IPS DF 6.9 (cell line): ENCODE data around the gene NCF1.
"Not testable (repeated sequence)": the region's sequence is repeated elsewhere in the genome, so short reads cannot be mapped to it uniquely, and the experiment has no call there.

ENCODE experiments used
- DNase-seq: peaks from one replicate; pipeline ENCODE4 v3.0.0-alpha.2; 2013; ENCODE audit warnings: low read depth, low spot score
- H3K27ac ChIP-seq: one replicate; pipeline ENCODE4 v1.5.1; 2013; ENCODE audit warnings: low read length, control low read depth
- H3K27me3 ChIP-seq: 2 replicates; pipeline ENCODE4 v1.6.1; 2013; ENCODE audit warnings: mild to moderate bottlenecking, low read length; ENCODE audit not compliant: control insufficient read depth, insufficient read depth
- H3K36me3 ChIP-seq: 2 replicates; pipeline ENCODE4 v1.6.1; 2013; ENCODE audit warnings: low read length; ENCODE audit not compliant: control insufficient read depth, insufficient read depth
- H3K4me1 ChIP-seq: 2 replicates; pipeline ENCODE4 v1.6.1; 2013; ENCODE audit warnings: low read length; ENCODE audit not compliant: control insufficient read depth, insufficient read depth
- H3K4me3 ChIP-seq: 2 replicates; pipeline ENCODE4 v1.5.1; 2013; ENCODE audit warnings: mild to moderate bottlenecking, low read length
- H3K9me3 ChIP-seq: 2 replicates; pipeline ENCODE4 v1.6.1; 2013; ENCODE audit warnings: low read length, inconsistent platforms; ENCODE audit not compliant: control insufficient read depth, insufficient read depth
- WGBS: extraction: QIAGEN DNeasy Blood & Tissue Kit; methylation state at CpG from one replicate; pipeline ENCODE4 v1.1.7; 2013; ENCODE audit warnings: mixed read lengths, missing lambda C conversion rate; ENCODE audit not compliant: insufficient read length, insufficient coverage; 5-methylcytosine and 5-hydroxymethylcytosine counted together

Gene NCF1

DNA sequence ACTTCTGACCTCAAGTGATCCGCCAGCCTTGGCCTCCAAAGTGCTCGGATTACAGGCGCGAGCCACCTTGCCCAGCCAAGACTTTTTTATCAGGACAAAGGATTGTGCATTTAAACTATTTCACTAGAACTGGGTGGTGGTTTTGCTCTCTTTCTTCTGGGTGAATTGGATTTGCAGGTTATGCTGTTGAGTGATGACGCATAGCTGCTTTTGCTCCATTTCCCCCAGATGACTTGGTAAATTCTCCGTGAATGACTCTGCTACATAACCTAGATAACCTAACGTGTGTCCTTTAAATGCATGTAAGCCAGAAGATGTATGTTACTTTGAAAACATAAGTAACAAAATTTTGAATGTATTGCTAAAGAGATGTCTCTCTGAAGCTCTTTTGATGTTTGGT, 15.5 kb upstream of the NCF1 start:
- H3K4me3 ChIP-seq, H3K27me3 ChIP-seq, H3K27ac ChIP-seq, H3K9me3 ChIP-seq, DNase-seq, H3K36me3 ChIP-seq, H3K4me1 ChIP-seq: not testable (repeated sequence)
- no CpG with 5 or more reads among the region's 7 CpGs for WGBS

- H3K4me3 ChIP-seq, DNase-seq, H3K4me1 ChIP-seq, H3K27ac ChIP-seq, H3K27me3 ChIP-seq, H3K9me3 ChIP-seq, H3K36me3 ChIP-seq: not testable (repeated sequence)
- no CpG with 5 or more reads among the region's 3 CpGs for WGBS
Measured at GRCh38 chr7:74758982-74759381, 14.8 kb upstream of the NCF1 start.

DNA sequence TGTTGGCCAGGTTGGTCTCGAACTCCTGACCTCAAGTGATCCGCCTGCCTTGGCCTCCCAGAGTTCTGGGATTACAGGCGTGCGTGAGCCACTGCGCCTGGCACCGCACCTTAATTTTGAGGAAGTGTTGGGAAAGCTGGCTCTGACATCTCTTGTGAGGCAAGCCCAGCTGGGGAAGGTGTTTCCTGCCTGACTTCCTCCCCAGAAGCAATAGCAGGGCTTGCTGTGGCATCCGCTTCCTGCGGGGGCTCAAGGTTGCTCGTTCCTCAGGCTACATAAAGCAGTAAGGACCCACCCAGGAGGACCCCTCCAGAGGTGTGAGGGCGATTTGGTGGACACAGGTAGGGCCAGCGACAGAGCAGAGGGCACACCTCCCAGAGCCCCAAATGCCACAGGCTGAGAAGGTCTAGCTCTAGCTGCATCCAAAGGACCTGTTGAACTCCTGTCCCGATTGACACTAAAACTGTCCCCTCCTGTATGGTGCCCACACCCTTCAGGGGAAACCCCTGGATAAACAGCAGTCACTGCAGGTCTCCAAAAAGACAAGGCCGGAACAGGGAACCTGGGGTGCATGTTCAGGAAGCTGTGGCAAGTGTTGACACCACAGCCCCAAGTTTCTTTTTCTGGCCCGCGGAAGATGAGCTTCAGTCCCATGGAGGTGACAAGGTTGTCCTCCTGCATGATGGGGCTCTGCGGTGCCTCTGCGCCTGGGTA, 8.4 kb upstream of the NCF1 start:
- DNase-seq, H3K36me3 ChIP-seq, H3K4me3 ChIP-seq, H3K9me3 ChIP-seq, H3K27ac ChIP-seq, H3K4me1 ChIP-seq, H3K27me3 ChIP-seq: not testable (repeated sequence)
- WGBS, result no CpG with 5 or more reads among the region's 17 CpGs

GRCh38 chr7:74766509-74766908, 7.3 kb upstream of the NCF1 start:
- not testable (repeated sequence) for DNase-seq, H3K4me1 ChIP-seq, H3K36me3 ChIP-seq, H3K9me3 ChIP-seq, H3K4me3 ChIP-seq, H3K27me3 ChIP-seq, H3K27ac ChIP-seq
- no CpG with 5 or more reads among the region's 7 CpGs for WGBS

DNA sequence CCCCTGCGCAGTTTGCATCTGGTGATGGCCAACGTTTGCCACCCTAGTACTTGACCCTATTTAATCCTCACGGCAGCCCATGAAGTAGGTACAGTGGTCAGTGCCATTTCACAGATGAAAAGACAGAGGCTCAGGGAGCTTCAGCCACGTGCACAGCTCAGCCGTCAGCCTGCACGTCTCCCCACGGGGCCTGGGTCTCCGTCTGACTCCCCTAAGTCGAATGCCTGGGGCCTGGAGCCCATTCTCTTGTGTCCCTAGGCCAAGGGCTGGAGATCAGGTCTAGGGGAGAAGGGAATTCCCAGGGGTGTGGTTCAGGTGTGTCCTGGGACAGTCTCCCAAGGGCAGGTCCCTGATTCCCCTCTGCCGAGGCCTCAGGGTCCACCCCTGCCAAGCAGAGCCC, 6.8 kb upstream of the NCF1 start:
- H3K36me3 ChIP-seq, H3K27ac ChIP-seq, H3K9me3 ChIP-seq, H3K27me3 ChIP-seq, H3K4me3 ChIP-seq, DNase-seq, H3K4me1 ChIP-seq: not testable (repeated sequence)
- WGBS, result no CpG with 5 or more reads among the region's 10 CpGs

- not testable (repeated sequence) for H3K4me3 ChIP-seq, H3K27ac ChIP-seq, H3K9me3 ChIP-seq, DNase-seq, H3K36me3 ChIP-seq, H3K27me3 ChIP-seq, H3K4me1 ChIP-seq
- WGBS, result no CpG with 5 or more reads among the region's 7 CpGs
Measured at GRCh38 chr7:74770062-74770461, 3.7 kb upstream of the NCF1 start.

DNA sequence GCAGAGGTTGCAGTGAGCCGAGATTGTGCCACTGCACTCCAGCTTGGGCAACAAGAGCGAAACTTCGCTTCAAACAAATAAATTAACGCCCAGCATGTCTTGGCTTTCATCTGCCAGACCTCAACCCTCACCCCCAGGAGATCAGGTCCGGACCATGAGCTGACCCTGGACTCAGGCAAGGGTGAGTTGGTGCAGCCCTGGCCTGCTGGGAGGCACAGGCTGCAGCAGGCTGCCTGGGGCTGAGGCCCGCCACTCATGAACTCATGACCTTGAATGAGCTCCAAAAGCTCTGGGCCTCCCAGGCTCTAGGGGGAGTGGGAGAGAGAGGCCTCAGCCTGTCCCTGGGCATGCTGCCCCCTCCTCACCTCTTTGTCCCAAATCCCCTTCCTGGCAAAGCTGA, 1.7 kb upstream of the NCF1 start:
- H3K4me3 ChIP-seq, result not testable (repeated sequence)
- WGBS, result no CpG with 5 or more reads among the region's 6 CpGs

GRCh38 chr7:74775111-74775510, 1.3 kb downstream of the NCF1 start:
- no CpG with 5 or more reads among the region's 6 CpGs for WGBS
- not testable (repeated sequence) for H3K4me3 ChIP-seq, H3K36me3 ChIP-seq, DNase-seq, H3K9me3 ChIP-seq, H3K4me1 ChIP-seq, H3K27me3 ChIP-seq, H3K27ac ChIP-seq

More for the DNA sequence above, 1.7 kb upstream of the NCF1 start:
- H3K9me3 ChIP-seq, DNase-seq, H3K36me3 ChIP-seq, H3K27me3 ChIP-seq, H3K4me1 ChIP-seq, H3K27ac ChIP-seq: not testable (repeated sequence)

DNA sequence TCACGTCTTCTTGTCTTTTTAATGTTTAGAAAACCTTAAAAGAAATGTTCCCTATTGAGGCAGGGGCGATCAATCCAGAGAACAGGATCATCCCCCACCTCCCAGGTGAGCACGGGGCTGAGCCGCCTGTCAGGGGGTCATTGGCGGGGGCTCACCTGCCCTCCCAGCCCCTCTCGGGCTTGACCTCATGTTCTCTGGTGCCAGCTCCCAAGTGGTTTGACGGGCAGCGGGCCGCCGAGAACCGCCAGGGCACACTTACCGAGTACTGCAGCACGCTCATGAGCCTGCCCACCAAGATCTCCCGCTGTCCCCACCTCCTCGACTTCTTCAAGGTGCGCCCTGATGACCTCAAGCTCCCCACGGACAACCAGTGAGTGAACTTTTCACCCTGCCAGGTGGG, 5.2 kb downstream of the NCF1 start:
- WGBS, result no CpG with 5 or more reads among the region's 17 CpGs

DNA sequence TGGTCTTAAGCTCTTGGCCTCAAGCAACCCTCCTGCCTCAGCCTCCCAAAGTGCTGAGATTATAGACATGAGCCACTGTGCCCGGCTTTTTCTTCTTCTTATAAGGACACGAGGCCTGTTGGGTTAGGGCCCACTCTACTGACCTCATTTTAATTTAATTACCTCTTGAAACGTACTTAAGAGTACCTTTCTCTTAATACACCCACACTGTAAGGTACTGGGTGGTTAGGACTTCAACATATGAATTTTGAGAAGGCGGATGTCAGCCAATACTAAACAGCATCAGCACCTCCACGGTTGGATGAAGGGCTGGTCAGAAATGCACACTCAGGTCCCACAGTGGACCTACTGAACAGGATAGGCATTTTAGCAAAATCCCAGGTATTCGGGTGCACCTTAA, 7.9 kb downstream of the NCF1 start:
- H3K27me3 ChIP-seq, result not testable (repeated sequence)

More for the DNA sequence above, 5.2 kb downstream of the NCF1 start:
- H3K27ac ChIP-seq, DNase-seq, H3K36me3 ChIP-seq, H3K4me3 ChIP-seq, H3K9me3 ChIP-seq, H3K4me1 ChIP-seq, H3K27me3 ChIP-seq: not testable (repeated sequence)

GRCh38 chr7:74783595-74783994, 9.8 kb downstream of the NCF1 start:
- no CpG with 5 or more reads among the region's 5 CpGs for WGBS
- not testable (repeated sequence) for H3K9me3 ChIP-seq, H3K4me3 ChIP-seq, H3K27ac ChIP-seq, H3K4me1 ChIP-seq, H3K27me3 ChIP-seq, DNase-seq, H3K36me3 ChIP-seq

More for the DNA sequence above, 7.9 kb downstream of the NCF1 start:
- not testable (repeated sequence) for H3K4me3 ChIP-seq, H3K4me1 ChIP-seq, H3K9me3 ChIP-seq, DNase-seq, H3K36me3 ChIP-seq, H3K27ac ChIP-seq
- WGBS, result no CpG with 5 or more reads among the region's 6 CpGs
